Measurements from ENCODE around the gene ZNF747. TPM values are rescaled to one million over a fixed set of nuclear protein-coding genes. Genes with fewer than 3 reads are reported as not detected.

Gene ZNF747
- total RNA-seq (2021) (10.6 and 12.7 TPM in 2 replicates), Bru-seq, nascent RNA (percentile 76 among the genes with signal in this experiment), BruChase-seq, experiment 1, labeled RNA remaining after a 2-hour chase (percentile 78 among the genes with signal in this experiment), BruChase-seq, experiment 2, labeled RNA remaining after a 6-hour chase (percentile 77 among the genes with signal in this experiment)
- long read RNA-seq, transcript ZNF747-202 (2 exons, 3,504 nt) = minor isoform, 6 of 23 reads
- long read RNA-seq, transcript ZNF747-201 (2 exons, 3,936 nt) = minor isoform, 6 of 23 reads
- long read RNA-seq, transcript ZNF747-203 (3 exons, 1,511 nt) = major isoform, 9 of 23 reads
- long read RNA-seq, partial matches to known transcripts = 0 of 23 reads
- long read RNA-seq, other reads (novel, unspliced or antisense) = 2 of 23 reads

DNA sequence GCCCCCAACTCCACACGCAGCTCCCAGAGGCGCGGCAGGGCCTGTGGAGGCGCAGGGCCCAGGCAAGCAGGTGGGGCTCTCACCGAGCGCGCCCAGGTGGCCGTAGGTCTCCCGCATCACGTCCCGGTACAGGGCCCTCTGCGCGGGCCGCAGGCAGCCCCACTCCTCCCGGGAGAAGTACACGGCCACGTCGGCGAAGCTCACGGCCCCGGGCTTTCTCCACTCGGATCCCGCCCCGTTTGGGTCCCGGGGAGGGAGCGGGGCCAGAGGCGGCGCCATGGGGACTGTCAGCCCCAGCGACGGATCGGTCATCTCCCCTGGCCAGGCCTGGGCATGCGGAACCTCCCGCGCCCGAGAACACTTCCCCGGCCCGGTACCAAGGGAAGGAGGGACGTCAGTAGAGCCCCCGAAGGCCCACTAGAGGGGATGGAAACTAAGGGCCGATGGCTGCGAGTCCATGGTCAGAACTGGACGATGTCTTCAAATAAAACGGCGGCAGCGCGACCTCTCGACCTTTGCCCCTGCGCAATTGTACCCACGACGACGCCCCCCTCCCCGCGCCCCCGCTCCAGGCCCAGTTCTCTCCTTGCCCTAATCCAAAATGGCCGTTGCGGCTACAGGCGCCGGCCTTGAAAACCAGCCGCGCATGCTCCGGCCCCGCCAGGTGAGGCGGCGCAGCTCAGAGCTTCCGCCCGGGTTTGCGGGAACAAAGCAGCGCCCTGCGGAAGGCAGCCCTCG, at the start of gene ZNF747:
Gene ZNF747, minus strand, starts transcription at position 491 of the 738 bp plus-strand sequence. Its CDS starts 179 bp downstream, at position 312.
- Histone ChIP-seq H3K27ac (ENCODE audit: low read depth, low read length, poor library complexity, severe bottlenecking) (peak within 1 kb of the TSS; percentile 93), H3K4me1 (ENCODE audit: insufficient read depth, low read length, poor library complexity, severe bottlenecking) (peaks cover 9% of the 10 kb centered on the region), H3K36me3 (ENCODE audit: insufficient read depth, low read length, poor library complexity, severe bottlenecking) (peaks cover 18% of the 10 kb centered on the region), H3K9me3 (ENCODE audit: low read depth, low read length, poor library complexity, severe bottlenecking) (no peaks in the 10 kb centered on the region), H3K4me3 (ENCODE audit: low read depth, low read length, poor library complexity, severe bottlenecking) (peak within 1 kb of the TSS; percentile 70), H3K27me3 (replicated peaks; ENCODE audit: insufficient read depth, low read depth, low read length, poor library complexity) (no peaks in the 10 kb centered on the region)
- POLR2A ChIA-PET (ENCODE audit: low non-redundant PET) = interaction anchor here (0.6 kb wide), 1 partner anchor 10 kb away, joined by 4 read pairs; no protein-coding TSS in a partner anchor
- TSS peak; percentile 54 for BruUV-seq (replicated peaks)
- peak; percentile 90 for DNase-seq (ENCODE audit: low spot score)
- CTCF ChIA-PET = interaction anchor here (0.6 kb wide), 1 partner anchor 34 kb away, joined by 3 read pairs; no protein-coding TSS in a partner anchor
- TF ChIP-seq, protein P1, sequence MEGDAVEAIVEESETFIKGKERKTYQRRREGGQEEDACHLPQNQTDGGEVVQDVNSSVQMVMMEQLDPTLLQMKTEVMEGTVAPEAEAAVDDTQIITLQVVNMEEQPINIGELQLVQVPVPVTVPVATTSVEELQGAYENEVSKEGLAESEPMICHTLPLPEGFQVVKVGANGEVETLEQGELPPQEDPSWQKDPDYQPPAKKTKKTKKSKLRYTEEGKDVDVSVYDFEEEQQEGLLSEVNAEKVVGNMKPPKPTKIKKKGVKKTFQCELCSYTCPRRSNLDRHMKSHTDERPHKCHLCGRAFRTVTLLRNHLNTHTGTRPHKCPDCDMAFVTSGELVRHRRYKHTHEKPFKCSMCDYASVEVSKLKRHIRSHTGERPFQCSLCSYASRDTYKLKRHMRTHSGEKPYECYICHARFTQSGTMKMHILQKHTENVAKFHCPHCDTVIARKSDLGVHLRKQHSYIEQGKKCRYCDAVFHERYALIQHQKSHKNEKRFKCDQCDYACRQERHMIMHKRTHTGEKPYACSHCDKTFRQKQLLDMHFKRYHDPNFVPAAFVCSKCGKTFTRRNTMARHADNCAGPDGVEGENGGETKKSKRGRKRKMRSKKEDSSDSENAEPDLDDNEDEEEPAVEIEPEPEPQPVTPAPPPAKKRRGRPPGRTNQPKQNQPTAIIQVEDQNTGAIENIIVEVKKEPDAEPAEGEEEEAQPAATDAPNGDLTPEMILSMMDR (conservative IDR thresholded peaks at IDR 0.05; ENCODE audit: low read depth, low read length) = no peak
- TF ChIP-seq EZH2 (IDR thresholded peaks at IDR 0.05; ENCODE audit: borderline replicate concordance, low read depth, low read length, poor library complexity, severe bottlenecking) = no peak
- intact Hi-C loops (cut with micrococcal nuclease; ENCODE audit: unreplicated experiment) = loop anchor here (1.0 kb wide), 1 partner anchor 24 kb away; the partner anchor contains the start of gene ZNF764

DNA sequence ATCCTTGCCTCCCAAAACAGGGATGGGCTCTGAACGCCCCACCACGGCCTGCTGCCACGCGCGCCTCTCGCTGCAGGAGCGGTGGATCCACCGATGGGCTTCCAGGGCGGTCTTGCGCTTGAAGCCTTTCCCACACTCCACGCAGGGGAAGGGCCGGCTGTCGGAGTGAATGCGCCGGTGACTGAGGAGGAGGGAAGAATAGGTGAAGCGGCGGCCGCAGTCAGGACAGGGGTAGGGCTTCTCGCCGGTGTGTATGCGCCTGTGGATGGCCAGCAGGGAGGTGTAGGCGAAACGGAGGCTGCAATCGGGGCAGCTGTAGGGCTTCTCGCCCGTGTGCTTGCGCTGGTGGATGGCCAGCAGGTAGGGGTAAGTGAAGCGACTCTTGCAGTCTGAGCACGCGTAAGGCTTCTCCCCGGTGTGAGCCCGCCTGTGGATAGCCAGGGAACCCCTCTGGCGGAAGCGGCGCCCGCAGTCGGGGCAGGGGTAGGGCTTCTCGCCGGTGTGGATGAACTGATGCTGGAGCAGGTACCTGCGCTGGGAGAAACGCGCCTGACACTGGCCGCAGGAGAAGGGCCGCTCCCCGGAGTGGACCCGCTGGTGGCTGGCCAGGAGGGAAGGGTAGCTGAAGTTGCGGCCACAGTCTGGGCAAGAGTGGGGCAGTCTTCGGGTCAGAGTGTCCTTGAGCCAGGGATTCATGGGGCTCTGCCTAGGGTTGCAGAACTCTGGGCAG, 48.1 kb upstream of the ZNF747 start:
- no peaks in the 10 kb centered on the region for H3K9me3 ChIP-seq (ENCODE audit: low read depth, low read length, poor library complexity, severe bottlenecking)
- H3K4me1 ChIP-seq (ENCODE audit: insufficient read depth, low read length, poor library complexity, severe bottlenecking) = peaks cover 5% of the 10 kb centered on the region
- H3K27ac ChIP-seq (ENCODE audit: low read depth, low read length, poor library complexity, severe bottlenecking) = no peak overlapping the region
- BruUV-seq (replicated peaks) = no TSS peak
- no peaks in the 10 kb centered on the region for H3K27me3 ChIP-seq (replicated peaks; ENCODE audit: insufficient read depth, low read depth, low read length, poor library complexity)
- intact Hi-C loops (cut with micrococcal nuclease; ENCODE audit: unreplicated experiment) = no loop called here
- DNase-seq (ENCODE audit: low spot score) = no peak
- POLR2A ChIA-PET (ENCODE audit: low non-redundant PET) = no interaction called here
- no peak for TF ChIP-seq EZH2 (IDR thresholded peaks at IDR 0.05; ENCODE audit: borderline replicate concordance, low read depth, low read length, poor library complexity, severe bottlenecking)
- TF ChIP-seq, protein P1 (conservative IDR thresholded peaks at IDR 0.05; ENCODE audit: low read depth, low read length) = no peak
- H3K4me3 ChIP-seq (ENCODE audit: low read depth, low read length, poor library complexity, severe bottlenecking) = no peak overlapping the region
- CTCF ChIA-PET = no interaction called here
- peaks cover 41% of the 10 kb centered on the region for H3K36me3 ChIP-seq (ENCODE audit: insufficient read depth, low read length, poor library complexity, severe bottlenecking)

DNA sequence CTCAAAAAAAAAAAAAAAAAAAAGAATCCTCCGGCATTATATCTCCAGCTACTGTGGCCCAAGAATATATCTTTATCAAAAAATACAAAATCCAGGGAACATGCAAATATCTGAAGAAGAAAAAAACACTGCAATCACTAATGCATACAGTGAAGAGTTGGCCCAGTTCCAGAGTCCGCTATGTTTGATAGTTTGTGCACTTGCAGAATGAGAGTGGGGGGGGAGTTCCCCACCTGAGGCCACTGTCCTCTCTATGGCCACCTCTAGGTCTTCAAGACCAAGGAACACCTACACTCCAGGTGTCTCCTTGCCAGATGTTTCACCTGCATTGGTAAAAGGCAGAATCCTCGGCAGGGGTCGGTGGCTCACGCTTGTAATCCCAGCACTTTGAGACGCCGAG, 46.8 kb upstream of the ZNF747 start:
- ChIA-PET CTCF (no interaction called here), POLR2A (ENCODE audit: low non-redundant PET) (interaction anchor here (0.6 kb wide), 1 partner anchor 9 kb away, joined by 5 read pairs; no protein-coding TSS in a partner anchor)
- no peak overlapping the region for H3K4me3 ChIP-seq (ENCODE audit: low read depth, low read length, poor library complexity, severe bottlenecking)
- intact Hi-C loops (cut with micrococcal nuclease; ENCODE audit: unreplicated experiment) = no loop called here
- no TSS peak for BruUV-seq (replicated peaks)
- no peaks in the 10 kb centered on the region for H3K9me3 ChIP-seq (ENCODE audit: low read depth, low read length, poor library complexity, severe bottlenecking)
- H3K27ac ChIP-seq (ENCODE audit: low read depth, low read length, poor library complexity, severe bottlenecking) = no peak overlapping the region
- peaks cover 32% of the 10 kb centered on the region for H3K36me3 ChIP-seq (ENCODE audit: insufficient read depth, low read length, poor library complexity, severe bottlenecking)
- no peaks in the 10 kb centered on the region for H3K4me1 ChIP-seq (ENCODE audit: insufficient read depth, low read length, poor library complexity, severe bottlenecking)
- no peaks in the 10 kb centered on the region for H3K27me3 ChIP-seq (replicated peaks; ENCODE audit: insufficient read depth, low read depth, low read length, poor library complexity)
- TF ChIP-seq, protein P1 (conservative IDR thresholded peaks at IDR 0.05; ENCODE audit: low read depth, low read length) = no peak
- no peak for TF ChIP-seq EZH2 (IDR thresholded peaks at IDR 0.05; ENCODE audit: borderline replicate concordance, low read depth, low read length, poor library complexity, severe bottlenecking)
- no peak for DNase-seq (ENCODE audit: low spot score)

Data from A673 (cell line).